CD4-positive, alpha-beta T cell (primary cell): ENCODE measurements around the gene BAZ2A. TPM values are rescaled to one million over a fixed set of nuclear protein-coding genes. Genes with fewer than 3 reads are reported as not detected.

Experiments used
- ATAC-seq: fragments of 200-7000 bp; cut with Tn5 transposase; one replicate; pipeline ENCODE4 v1.10.0; 2022; ENCODE audit warnings: mild to moderate bottlenecking; ENCODE audit not compliant: poor library complexity
- CTCF ChIA-PET: fragments of 350-600 bp; sonication (Branson Sonifier 250); formaldehyde crosslinking; loops from one replicate; lab custom pipeline; 2021; ENCODE audit warnings: antibody characterized with exemption, inconsistent platforms; lab: Charles Lee
- POLR2A ChIA-PET: fragments of 350-600 bp; sonication (Branson Sonifier 250); formaldehyde crosslinking; loops from one replicate; lab custom pipeline; 2021; ENCODE audit warnings: antibody characterized with exemption, inconsistent platforms; lab: Charles Lee
- DNase-seq, 14 experiments: peaks; one replicate each; pipeline ENCODE4 v3.0.0-alpha.2; 2013 to 2020; ENCODE audit warnings: mixed read lengths in 2 of 14
- H3K27ac ChIP-seq, 2 donors: one replicate each; pipeline versions ENCODE4 v1.5.1 to v1.7.0; 2013; ENCODE audit warnings: low read length in 2 of 2, low read depth in 1 of 2, mild to moderate bottlenecking in 1 of 2
- H3K27me3 ChIP-seq, 2 experiments: 1 replicate in 1 of 2; 2 replicates in 1 of 2; pipeline versions ENCODE4 v1.6.1 to v1.7.0; 2013; ENCODE audit warnings: low read length in 2 of 2, control low read depth in 1 of 2, mild to moderate bottlenecking in 1 of 2, moderate library complexity in 1 of 2; ENCODE audit not compliant: insufficient read depth in 2 of 2, control insufficient read depth in 1 of 2
- H3K36me3 ChIP-seq: one replicate; pipeline ENCODE4 v1.6.1; 2013; ENCODE audit warnings: low read length, control low read depth; ENCODE audit not compliant: insufficient read depth
- H3K4me1 ChIP-seq: one replicate; pipeline ENCODE4 v1.6.1; 2013; ENCODE audit warnings: low read length, control low read depth; ENCODE audit not compliant: insufficient read depth
- H3K4me3 ChIP-seq: one replicate; pipeline ENCODE4 v1.5.1; 2013; ENCODE audit warnings: mild to moderate bottlenecking, low read length, moderate library complexity
- H3K9me3 ChIP-seq, 2 experiments: 1 replicate in 1 of 2; 2 replicates in 1 of 2; pipeline versions ENCODE4 v1.6.1 to v1.7.0; 2013; ENCODE audit warnings: low read length in 2 of 2, mild to moderate bottlenecking in 2 of 2, control low read depth in 1 of 2, moderate library complexity in 1 of 2; ENCODE audit not compliant: control insufficient read depth in 1 of 2, insufficient read depth in 1 of 2
- H3K27ac Mint-ChIP-seq: one replicate; pipeline ENCODE4 v1.8.0; 2020; ENCODE audit warnings: mixed read lengths
- H3K27me3 Mint-ChIP-seq: one replicate; pipeline ENCODE4 v1.8.0; 2021; ENCODE audit warnings: mixed read lengths
- H3K36me3 Mint-ChIP-seq: one replicate; pipeline ENCODE4 v1.8.0; 2021; ENCODE audit warnings: low read depth, mixed read lengths
- H3K4me1 Mint-ChIP-seq: one replicate; pipeline ENCODE4 v1.8.0; 2021; ENCODE audit warnings: low read depth, mixed read lengths
- H3K4me3 Mint-ChIP-seq: one replicate; pipeline ENCODE4 v1.8.0; 2020; ENCODE audit warnings: mild to moderate bottlenecking, mixed read lengths
- H3K9me3 Mint-ChIP-seq: one replicate; pipeline ENCODE4 v1.8.0; 2020; ENCODE audit warnings: mixed read lengths
- intact Hi-C, 2 experiments: fragments of 100-400 bp; cut with DNase I in 1 of 2; cut with micrococcal nuclease in 1 of 2; formaldehyde crosslinking; loops; one replicate each; pipeline versions ENCODE4 v1.15.1 to v1.9.0; 2023 to 2025; cut with DNase I, micrococcal nuclease
- polyA plus RNA-seq, 2 donors: library from polyadenylated mRNA; unstranded; fragments of 120-200 nt; gene quantifications; one replicate each; pipeline ENCODE4 v1.2.1, GENCODE V29; 2013
- total RNA-seq, 174 experiments: library from RNA in 2 of 174; stranded (reverse) in 2 of 174; gene quantifications; one replicate each; pipeline ENCODE4 v1.2.3 and lab custom pipeline; 2021 to 2026
- TF ChIP-seq, protein P1 (sequence below): fragments of 200-600 bp; IDR thresholded peaks from one replicate; pipeline ENCODE4 v1.8.0; 2022; ENCODE audit warnings: antibody characterized with exemption, mild to moderate bottlenecking

The BAZ2A gene
- 100 to 1,000 TPM; 207 to 211 TPM for total RNA-seq
- 68.1 TPM for polyA plus RNA-seq (2013, experiment 1 of 2)
- 84.2 TPM for polyA plus RNA-seq (2013, experiment 2 of 2)
- 48.7 to 464 (median 132) reads per million in 172 experiments for total RNA-seq (lab: John Stamatoyannopoulos, UW)

DNA sequence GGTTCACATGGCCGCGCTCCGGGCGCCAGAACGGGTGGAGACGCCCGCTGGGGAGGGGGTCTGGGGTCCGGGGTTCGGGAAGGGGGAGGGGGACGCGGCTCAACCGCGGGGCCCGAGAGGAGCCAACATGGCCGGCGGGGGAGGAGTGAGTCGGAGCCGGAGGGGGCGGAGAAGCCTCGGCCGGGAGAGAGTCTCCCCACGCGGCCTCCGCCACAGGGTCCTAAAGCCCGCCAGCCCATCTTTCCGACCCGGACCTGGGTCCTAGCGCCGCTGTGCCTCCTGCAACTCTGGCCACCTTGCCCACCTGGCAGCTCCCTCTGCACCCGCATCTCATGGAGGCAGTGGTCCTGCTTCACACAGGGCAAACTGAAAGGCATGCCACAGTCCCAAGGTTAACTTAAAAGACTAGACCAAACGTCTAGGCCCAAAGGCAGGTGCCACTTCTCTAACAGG lies at the start of gene BAZ2A:
Gene BAZ2A (minus strand): TSS at position 147 of the 453 bp plus-strand sequence. CDS start 12,796 bp downstream, outside the sequence.
- intact Hi-C loops = loop anchor here in 1 of 2 experiments (10.0 kb wide), 2 partner anchors 455 to 815 kb away; partner anchors contain the start of genes NAB2, ORMDL2 and SARNP

DNA sequence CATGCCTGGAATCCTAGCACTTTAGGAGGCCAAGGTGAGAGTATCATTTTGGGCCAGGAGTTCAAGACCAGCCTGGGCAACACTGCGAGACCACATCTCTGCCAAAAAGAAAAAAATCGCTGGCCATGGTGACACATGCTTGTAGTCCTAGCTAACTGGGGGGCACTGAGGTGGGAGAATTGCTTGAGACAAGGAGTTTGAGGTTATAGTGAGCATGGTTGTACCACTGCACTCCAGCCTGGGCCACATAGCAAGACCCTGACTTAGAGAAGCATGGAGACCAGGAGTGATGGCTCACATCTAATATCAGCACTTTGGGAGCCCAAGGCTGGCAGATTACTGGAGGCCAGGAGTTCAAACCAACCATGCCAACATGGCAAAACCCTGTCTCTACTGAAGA lies 48.7 kb upstream of the BAZ2A start:
- POLR2A ChIA-PET = interaction anchor here (1.1 to 6.4 kb wide), 4 partner anchors 7 to 73 kb away, joined by 3 to 64 read pairs (median 5); partner anchors contain the start of genes BAZ2A and PTGES3
- CTCF ChIA-PET = interaction anchor here (0.6 to 2.5 kb wide), 3 partner anchors 10 to 844 kb away, joined by 3 to 7 read pairs (median 4); no protein-coding TSS in a partner anchor
- H3K4me1 ChIP-seq = peaks cover 77% of the 10 kb centered on the region
- H3K36me3 ChIP-seq = peaks cover 23% of the 10 kb centered on the region
- Mint-ChIP-seq H3K4me1 (peaks cover 57% of the 10 kb centered on the region), H3K9me3 (no peaks in the 10 kb centered on the region), H3K36me3 (peaks cover 58% of the 10 kb centered on the region), H3K27me3 (no peaks in the 10 kb centered on the region), H3K4me3 (peak overlapping the region; percentile 54), H3K27ac (peak overlapping the region; percentile 74)
- ATAC-seq (no peak), DNase-seq (no peak)
- H3K27me3 ChIP-seq = no peaks in the 10 kb centered on the region
- no peaks in the 10 kb centered on the region for H3K9me3 ChIP-seq
- peak overlapping the region in 1 of 2 donors; percentile 21 for H3K27ac ChIP-seq
- TF ChIP-seq, protein P1, sequence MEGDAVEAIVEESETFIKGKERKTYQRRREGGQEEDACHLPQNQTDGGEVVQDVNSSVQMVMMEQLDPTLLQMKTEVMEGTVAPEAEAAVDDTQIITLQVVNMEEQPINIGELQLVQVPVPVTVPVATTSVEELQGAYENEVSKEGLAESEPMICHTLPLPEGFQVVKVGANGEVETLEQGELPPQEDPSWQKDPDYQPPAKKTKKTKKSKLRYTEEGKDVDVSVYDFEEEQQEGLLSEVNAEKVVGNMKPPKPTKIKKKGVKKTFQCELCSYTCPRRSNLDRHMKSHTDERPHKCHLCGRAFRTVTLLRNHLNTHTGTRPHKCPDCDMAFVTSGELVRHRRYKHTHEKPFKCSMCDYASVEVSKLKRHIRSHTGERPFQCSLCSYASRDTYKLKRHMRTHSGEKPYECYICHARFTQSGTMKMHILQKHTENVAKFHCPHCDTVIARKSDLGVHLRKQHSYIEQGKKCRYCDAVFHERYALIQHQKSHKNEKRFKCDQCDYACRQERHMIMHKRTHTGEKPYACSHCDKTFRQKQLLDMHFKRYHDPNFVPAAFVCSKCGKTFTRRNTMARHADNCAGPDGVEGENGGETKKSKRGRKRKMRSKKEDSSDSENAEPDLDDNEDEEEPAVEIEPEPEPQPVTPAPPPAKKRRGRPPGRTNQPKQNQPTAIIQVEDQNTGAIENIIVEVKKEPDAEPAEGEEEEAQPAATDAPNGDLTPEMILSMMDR = no peak
- H3K4me3 ChIP-seq = no peak overlapping the region
- intact Hi-C loops = loop anchor here in 1 of 2 experiments (10.0 kb wide), 1 partner anchor 46 kb away; the partner anchor contains the start of gene NACA

More for the DNA sequence above, at the start of gene BAZ2A:
- Mint-ChIP-seq H3K27me3 (no peaks in the 10 kb centered on the region), H3K27ac (peak within 1 kb of the TSS; percentile 94), H3K36me3 (peaks cover 42% of the 10 kb centered on the region), H3K9me3 (no peaks in the 10 kb centered on the region), H3K4me3 (peak within 1 kb of the TSS; percentile 93), H3K4me1 (peaks cover 78% of the 10 kb centered on the region)
- ATAC-seq (peak; percentile 72), DNase-seq (peak; percentile 71 to 93 (median 81))
- ChIA-PET CTCF (interaction anchor here (0.5 kb wide), 1 partner anchor 127 kb away, joined by 3 read pairs; no protein-coding TSS in a partner anchor), POLR2A (interaction anchor here (0.6 to 3.9 kb wide), 20 partner anchors 11 to 914 kb away, joined by 3 to 155 read pairs (median 9); partner anchors contain the start of genes ATP5F1B, BLOC1S1, ESYT1 and NAB2)
- H3K36me3 ChIP-seq = peaks cover 13% of the 10 kb centered on the region
- TF ChIP-seq, protein P1 = no peak
- no peaks in the 10 kb centered on the region for H3K27me3 ChIP-seq
- no peaks in the 10 kb centered on the region for H3K9me3 ChIP-seq
- peak within 1 kb of the TSS; percentile 88 to 96 for H3K27ac ChIP-seq
- H3K4me1 ChIP-seq = peaks cover 65% of the 10 kb centered on the region
- H3K4me3 ChIP-seq = peak within 1 kb of the TSS; percentile 100

DNA sequence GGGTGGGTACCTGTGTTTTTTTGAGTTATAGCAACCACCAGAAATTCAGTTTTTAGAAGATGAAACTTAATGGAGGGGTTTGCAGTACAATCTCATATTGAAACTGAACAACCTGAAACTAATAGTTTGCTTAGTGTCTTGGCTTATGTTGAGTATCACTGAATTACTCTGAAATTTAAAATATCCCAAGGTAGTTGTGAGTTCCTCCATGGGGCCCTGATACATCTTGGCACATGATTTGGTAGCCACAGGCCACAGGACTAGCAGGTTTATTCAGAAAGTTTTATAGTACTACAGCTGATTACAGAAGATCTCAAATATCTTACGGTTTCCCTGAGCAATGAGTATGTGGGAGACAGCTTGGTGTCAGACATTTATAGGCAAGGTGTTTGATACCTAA lies 47.6 kb upstream of the BAZ2A start:
- no peaks in the 10 kb centered on the region for H3K27me3 Mint-ChIP-seq
- DNase-seq (no peak), ATAC-seq (no peak)
- H3K36me3 Mint-ChIP-seq = peaks cover 63% of the 10 kb centered on the region
- H3K27ac ChIP-seq = no peak overlapping the region
- no peak overlapping the region for H3K4me3 ChIP-seq
- peak overlapping the region; percentile 35 for H3K4me3 Mint-ChIP-seq
- ChIA-PET CTCF (interaction anchor here (2.5 kb wide), 1 partner anchor 41 kb away, joined by 7 read pairs; no protein-coding TSS in a partner anchor), POLR2A (interaction anchor here (0.6 to 6.4 kb wide), 5 partner anchors 8 to 416 kb away, joined by 3 to 64 read pairs (median 3); partner anchors contain the start of genes ATP5F1B and PTGES3)
- H3K27ac Mint-ChIP-seq = peak overlapping the region; percentile 74
- peaks cover 74% of the 10 kb centered on the region for H3K4me1 ChIP-seq
- no peaks in the 10 kb centered on the region for H3K9me3 Mint-ChIP-seq
- no peaks in the 10 kb centered on the region for H3K9me3 ChIP-seq
- TF ChIP-seq, protein P1 = no peak
- peaks cover 25% of the 10 kb centered on the region for H3K36me3 ChIP-seq
- H3K27me3 ChIP-seq = no peaks in the 10 kb centered on the region
- intact Hi-C loops = loop anchor here in 1 of 2 experiments (10.0 kb wide), 1 partner anchor 47 kb away; the partner anchor contains the start of gene NACA
- H3K4me1 Mint-ChIP-seq = peaks cover 58% of the 10 kb centered on the region
